Fibroblast of skin of abdomen (primary cell): ENCODE measurements around the gene DAB2IP.

Source experiments
- DNase-seq: peaks from one replicate; pipeline ENCODE4 v3.0.0-alpha.2; 2013

Gene DAB2IP

DNA sequence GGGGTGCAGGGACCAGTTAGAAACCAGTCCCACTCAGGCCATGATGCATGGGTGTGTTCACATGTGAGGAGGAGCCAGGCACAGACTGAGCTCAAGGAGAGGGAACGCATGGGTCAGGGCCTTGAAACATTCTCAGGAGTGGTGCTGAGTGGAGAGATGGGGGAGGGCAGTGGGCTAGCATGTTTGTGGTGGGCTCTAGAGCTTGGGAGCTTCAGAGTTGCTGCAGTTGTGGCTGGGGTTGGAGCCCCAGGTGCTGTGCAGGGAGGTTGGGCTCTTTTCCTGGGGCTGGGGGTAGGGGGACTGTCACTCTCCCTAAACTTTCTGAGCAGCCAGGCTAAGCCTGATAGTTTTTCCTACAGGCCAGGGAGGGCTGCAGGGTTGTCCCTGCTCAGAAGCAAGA lies 95.4 kb downstream of the DAB2IP start:
- DNase-seq, result no peak

DNA sequence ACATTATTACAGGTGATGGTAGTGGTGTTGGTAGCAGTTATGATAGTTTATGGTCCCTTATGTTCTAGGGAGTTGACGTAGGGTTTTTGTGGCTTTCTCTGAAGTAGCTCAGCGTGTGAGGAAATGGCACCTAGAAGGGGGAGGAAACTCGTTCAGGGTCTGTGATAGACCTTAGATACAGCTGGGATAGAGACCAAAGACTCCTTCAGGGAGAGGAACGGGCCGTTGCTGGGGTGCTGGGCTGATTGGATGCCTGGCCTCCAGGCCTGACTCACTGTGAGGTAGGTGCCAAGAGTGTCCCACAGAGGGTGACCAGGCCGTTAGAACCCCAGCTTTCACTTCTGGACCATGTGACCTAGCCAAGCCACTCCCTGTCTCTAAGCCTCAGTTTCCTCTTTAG lies 96.6 kb downstream of the DAB2IP start:
- DNase-seq, result no peak

DNA sequence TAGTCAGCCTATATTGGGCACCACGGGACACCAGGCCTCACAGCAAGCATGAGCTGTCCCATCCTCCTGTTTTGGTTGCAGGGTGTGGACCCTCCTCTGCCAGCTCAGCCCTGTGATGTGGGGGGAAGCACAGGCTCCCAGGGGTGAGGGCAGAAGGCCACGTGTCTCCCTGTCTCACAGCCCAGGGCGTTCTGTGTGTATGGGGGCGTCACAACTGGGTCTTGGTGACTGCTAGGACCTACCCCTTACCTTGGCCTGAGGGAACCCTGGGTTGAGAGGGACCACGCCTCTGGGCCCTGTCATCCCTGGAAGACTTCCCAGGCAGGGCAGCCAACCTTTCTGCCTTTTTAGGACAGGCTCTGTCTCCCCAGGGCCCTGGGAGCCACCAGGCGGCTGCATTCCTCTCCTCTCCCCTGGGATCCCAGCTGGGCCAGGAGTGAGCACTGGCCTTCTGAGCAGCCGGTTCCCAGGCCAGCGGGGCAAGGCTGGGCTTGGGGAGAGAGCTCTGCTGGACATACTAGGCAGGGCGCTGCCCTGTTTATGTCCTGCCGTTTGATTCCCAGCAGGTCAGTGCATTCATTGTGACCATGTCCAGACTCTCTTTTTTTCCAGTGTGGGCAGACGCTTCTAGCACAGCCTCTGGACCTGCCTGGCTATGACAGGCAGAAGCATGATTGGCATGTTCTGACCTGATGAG lies 97.4 kb downstream of the DAB2IP start:
- DNase-seq, result no peak

DNA sequence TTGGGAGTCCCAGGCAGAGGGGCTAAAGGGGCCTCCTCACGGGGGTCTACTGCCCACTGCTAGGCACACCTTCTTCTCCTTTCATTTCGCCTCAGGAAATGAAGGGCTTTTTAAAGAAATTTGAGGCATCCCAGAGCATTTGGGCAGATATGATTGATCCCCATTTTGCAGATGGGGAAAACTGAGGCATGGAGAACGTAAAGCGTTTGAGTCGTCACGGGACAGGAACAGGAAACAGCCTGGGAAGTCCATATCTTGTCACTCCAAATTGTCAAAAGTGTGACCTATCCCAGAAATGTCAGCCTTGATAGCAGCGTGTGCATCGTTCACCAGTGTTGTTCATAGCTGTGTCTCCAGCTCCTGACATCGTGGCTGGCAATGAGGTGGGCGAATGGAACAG lies 98.2 kb downstream of the DAB2IP start:
- DNase-seq, result no peak

DNA sequence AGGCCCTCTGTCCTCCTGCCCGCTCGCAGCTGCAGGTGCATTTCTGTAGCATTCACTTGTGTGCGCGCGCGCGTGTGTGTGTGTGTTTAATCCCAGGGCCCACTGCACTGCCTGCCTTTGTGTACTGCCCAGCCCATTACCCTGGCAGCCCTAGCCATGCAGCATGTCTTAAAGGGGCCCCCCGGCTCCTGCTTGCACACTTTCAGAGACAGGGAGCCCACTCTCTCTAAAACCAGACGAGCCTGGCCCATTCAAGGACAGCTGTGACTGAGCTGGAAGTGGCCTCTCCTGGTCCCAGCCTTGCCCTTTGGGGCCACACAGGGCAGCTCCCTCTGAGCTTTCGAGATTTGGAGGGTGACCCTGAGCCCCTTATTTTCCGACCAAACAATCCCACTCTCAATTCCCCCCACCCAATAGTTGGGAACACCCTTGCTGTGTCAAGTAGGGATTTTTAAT lies 98.9 kb downstream of the DAB2IP start:
- DNase-seq, result no peak

DNA sequence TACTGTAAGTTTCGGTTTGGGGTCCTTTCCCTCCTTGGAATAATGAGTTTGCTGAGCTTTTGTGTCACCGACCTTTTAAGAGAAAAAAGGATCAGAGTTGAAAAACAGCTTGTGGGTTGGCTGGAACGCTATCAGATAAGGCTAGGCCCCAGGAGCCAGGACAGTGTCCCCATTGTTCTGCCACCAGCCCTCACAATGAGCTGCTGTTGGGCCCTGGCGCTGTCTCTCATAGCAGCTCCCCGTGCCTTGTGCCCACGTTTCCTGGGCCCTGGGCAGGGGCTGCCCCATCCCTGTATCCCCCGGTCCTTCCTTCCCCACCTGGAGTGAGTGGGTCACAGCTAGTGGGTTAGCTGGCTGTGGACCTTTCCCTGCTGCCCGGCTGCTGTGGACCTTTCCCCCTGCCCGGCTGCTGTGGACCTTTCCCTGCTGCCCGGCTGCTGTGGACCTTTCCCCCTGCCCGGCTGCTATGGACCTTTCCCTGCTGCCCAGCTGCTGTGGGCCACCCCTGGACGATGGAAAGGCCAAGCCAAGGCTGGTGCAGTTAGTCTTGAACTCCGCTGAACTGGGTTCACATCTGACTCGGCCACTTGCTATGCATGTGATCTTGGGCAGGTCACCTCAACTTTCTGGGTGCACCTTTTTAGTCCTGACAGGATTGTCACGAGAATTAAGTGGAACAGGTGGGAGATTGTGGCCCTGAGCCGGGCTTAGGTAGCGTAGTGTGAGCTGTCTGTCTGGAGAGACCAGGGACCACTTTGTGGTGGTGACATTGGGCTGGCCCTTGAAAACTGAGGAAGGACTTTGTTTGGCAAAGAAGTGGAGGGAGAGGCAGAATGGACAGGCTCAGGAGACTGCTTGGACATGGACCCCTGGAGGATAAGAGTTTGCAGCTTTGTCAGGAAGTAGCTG lies 99.5 kb downstream of the DAB2IP start:
- no peak for DNase-seq

DNA sequence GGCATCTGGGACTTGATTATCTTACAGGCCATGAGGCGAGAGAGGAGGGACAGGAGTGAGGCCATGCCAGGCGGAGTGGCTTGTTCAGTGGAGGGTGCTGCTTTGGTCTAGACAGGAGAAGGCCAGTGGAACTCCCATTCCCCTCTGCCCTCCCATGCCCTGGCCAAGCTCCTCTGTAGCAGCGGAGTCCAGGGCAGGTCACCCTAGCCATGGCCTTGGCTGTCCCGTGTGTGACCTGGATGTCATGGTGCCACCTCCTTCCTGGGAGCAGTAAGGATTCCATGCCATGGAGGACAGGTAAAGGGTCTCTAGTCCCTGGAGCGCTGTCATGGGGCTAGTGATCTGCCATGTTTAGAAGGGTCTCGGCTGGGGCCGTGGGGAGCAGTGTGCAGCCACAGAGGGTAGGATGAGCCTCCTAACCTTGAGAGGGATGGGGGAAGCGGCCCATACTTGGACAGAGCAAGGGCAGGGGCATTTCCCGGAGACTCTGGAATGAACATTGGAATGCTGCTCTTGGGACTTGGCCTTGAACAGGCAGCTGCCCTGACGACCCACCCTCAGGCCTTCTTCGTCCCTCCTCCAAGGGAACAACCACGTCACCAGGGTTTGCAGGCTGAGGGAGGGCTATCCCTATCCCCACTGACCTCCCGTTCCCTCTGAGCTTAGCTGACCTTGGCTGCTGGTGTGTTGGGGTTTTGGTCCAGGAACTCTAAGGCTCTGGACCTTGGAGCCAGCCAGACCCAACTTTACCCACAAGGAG lies 100.4 kb downstream of the DAB2IP start:
- no peak for DNase-seq

DNA sequence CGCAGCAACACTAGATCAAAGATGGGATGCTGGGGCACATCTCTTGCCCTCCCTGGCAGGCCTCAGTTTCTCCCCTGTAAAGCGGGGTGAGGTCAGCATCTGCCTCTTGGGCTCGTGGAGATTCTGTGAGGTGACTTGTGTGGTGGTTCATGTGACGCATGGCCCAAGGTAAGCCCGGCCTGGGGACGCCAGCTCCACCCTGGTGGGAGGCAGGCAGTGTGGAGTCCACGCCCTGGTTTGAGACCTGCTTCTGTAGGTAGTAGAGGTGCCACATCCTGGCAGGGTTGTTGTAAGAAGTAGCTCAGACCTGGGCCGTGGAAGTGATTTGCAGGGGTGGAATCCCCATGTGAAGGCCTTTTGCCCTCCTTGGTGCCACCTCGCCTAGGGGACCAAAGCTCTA lies 101.5 kb downstream of the DAB2IP start:
- no peak for DNase-seq

DNA sequence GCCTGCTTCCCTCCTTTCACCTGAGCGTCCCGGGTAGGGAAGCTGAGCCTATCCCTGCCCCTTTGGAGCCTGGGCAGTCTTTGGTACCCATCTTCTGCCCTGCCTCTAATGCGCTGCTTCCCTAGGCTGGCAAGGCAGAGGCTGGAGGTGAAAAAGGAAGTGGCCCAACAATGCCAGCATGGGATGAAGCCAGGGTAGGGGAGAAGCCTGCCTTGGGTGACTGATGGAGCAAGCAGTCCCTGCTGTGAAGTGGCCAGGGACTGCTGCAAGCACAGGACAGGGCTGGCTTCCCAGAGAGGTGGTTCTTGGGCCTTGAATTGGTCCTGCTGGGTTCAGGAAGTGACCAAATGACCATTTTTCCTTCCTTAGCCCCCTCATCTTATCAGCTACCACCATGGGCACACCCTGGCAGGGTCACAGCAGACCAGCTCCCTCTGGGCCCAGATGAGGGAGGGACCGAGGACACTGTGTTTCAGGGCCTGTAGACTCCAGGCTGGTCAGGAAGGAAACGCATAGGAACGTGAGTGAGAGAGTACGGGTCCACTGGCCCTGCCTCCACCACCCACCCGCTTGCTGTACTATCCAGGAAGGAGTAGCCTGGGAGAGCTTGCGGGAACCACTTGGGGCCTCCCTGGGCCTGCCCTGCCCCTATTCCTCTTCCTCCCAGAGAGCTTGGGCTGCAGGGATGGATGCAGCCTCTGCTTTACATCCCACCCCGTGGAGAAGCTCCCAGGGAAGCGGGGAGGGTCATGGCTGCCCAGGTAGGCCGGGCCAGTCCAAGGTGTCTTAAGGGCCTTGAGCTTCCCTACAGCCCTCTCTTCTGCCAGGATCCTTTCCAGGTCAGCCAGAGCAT lies 102.6 kb downstream of the DAB2IP start:
- DNase-seq, result no peak

DNA sequence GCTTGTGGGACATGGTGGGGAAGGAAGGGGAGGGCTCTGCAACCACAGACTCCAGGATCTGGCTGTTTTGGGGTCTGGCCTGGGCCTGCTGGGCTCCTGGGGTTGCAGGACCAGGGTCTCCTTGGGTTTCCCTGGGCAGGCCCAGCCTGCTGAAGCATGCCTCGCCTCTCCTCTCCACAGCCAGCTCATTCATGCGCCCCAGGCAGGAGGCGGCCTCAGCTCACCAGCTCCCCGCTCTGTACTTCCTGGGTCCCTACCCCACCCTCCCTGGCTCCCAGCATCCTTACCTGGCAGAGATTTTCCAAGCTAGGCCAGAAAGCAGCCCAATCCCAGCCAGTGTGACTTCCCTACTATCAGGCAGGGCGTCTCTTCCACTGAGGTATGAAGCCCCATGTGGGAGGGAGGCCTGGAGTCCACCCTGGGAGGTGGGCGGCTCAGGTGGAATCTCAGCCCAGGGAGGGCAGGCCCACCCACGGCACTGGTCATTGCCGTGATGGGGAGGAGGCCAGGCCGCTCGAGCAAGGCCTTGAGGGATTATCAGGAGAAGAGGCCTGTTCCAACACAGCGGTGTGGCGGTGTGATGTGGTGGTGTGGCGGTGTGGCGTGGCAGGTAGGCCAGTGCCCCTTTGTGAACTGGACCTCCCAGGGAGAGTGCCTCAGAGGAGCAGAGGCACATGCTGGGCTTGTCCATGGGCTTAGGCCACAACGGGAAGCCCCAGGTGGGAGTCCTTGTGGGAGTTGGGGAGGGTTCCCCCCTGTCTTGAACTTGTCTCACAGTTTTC lies 103.4 kb downstream of the DAB2IP start:
- DNase-seq, result no peak

DNA sequence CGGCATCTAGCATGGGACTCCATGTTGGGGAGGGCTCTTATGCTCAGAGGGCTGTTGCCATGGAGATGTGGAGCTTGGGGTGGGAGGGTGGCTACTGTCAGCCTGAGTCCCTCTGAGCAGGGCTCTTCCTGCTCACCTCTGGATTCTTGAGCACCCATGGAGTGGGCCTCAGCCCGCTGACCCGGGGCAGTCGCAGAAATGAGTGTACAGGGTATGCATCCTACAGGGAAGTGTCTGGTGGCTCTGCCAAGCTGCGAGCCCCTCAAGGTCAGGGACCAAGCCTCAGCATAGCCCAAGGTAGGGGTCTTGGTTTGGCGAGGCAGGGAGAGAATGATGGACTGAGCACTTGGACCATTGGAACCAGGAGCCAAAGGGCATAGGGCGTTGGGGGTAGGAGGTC lies 104.1 kb downstream of the DAB2IP start:
- no peak for DNase-seq

DNA sequence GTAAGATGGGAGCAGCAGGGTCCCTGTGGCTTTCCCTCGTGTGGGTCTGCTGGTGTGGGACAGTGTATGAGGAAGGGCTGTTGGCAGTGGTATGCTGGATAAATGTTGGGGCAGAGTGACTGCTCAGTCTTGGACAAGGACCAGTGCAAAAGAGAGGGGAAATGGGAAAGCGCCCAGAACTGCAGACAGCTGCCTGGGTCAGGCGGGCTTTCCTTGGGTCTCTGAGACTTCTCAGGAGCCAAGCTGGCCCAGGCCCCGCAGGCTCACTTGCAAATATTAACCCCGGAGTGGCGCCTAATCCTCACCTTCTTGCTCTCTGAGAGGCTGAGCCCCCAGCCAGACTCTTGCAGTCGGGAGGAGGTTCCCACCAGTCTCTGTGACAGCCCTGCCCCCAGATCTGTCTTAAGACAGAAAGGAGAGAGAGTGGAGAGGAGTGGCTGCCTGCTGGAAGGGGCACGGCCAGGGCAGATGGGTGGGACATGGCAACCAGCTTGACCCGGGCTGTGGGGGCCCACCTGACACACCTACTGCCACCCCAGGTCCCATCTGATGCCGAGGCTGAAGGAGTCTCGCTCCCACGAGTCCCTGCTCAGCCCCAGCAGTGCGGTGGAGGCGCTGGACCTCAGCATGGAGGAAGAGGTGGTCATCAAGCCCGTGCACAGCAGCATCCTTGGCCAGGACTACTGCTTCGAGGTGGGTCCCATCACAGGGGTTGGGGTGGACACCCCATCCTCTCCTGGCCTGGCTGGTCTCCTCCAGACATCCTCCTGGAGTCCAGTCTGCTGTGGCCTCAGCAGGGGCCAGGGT lies 105.2 kb downstream of the DAB2IP start:
- DNase-seq, result no peak

DNA sequence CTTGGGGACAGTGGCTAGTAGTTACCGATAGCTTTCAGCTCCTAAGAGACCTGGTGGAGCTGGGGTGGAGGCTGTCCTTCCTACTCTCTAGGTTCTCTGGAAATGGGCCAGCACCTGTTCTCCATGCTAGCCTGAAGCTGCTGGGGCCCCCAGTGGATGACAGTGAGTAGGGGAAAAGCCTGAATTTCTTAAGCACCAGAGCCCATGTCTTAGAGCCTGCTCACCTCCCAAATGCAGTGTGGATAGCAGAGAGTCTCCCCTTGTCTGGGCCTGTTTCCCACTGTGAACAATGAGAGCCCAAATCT lies 105.8 kb downstream of the DAB2IP start:
- no peak for DNase-seq

DNA sequence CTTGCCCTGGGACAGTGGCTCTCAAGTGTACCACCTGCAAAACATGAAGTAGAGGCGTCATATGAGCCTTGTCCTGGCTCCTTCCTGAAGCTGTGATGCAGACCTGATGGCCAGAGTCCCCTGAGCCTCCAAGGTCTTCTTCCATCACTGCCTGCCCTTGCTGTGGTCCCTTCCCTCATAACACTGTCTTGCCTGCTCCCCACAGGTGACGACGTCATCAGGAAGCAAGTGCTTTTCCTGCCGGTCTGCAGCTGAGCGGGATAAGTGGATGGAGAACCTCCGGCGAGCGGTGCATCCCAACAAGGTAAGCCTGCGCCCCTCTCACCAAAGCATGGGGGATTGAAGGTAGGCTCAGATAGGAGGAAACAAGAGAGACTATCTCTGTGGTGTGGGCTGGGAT lies 107.3 kb downstream of the DAB2IP start:
- no peak for DNase-seq

DNA sequence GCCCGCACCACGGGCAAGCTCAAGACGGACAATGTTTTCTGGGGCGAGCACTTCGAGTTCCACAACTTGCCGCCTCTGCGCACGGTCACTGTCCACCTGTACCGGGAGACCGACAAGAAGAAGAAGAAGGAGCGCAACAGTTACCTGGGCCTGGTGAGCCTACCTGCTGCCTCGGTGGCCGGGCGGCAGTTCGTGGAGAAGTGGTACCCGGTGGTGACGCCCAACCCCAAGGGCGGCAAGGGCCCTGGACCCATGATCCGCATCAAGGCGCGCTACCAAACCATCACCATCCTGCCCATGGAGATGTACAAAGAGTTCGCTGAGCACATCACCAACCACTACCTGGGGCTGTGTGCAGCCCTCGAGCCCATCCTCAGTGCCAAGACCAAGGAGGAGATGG lies 108.6 kb downstream of the DAB2IP start:
- no peak for DNase-seq

DNA sequence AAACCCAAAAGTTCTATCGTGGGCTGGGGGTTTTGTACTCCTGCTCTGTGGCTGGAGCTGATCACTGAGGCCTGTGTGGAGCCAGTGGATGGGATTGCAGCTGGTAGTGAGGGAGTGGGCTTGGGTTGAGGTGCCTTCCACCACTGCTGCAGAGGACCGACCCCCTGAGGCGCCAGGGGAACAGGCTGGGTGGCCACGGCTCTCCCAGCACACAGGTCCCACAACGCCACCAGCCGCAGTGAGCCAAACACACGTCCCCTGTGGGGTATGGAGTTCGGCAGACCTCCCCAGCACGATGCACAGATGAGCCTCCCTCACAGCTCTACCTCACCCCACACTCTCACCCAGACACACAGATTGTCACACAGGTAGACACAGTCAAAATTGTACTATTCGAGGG lies 109.1 kb downstream of the DAB2IP start:
- no peak for DNase-seq

DNA sequence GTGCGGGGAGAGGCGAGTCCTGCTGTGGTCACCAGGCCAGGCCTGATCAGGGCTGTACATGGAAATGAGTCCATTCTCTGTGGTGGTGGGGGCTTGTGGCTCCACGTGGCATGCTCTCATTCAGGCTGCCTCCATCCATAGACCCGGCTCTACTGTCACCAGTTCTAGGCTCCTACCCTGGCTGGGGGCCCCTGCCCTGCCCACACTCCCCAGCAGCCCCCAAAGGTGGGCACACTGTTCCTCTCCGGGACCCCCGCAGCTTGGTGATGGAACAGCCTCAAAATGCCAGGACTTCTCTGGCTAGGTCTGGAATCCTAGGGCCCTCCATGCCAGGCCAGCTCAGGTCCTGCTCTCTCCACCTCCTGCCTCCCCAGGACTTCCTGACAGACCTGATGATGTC lies 111.7 kb downstream of the DAB2IP start:
- no peak for DNase-seq

DNA sequence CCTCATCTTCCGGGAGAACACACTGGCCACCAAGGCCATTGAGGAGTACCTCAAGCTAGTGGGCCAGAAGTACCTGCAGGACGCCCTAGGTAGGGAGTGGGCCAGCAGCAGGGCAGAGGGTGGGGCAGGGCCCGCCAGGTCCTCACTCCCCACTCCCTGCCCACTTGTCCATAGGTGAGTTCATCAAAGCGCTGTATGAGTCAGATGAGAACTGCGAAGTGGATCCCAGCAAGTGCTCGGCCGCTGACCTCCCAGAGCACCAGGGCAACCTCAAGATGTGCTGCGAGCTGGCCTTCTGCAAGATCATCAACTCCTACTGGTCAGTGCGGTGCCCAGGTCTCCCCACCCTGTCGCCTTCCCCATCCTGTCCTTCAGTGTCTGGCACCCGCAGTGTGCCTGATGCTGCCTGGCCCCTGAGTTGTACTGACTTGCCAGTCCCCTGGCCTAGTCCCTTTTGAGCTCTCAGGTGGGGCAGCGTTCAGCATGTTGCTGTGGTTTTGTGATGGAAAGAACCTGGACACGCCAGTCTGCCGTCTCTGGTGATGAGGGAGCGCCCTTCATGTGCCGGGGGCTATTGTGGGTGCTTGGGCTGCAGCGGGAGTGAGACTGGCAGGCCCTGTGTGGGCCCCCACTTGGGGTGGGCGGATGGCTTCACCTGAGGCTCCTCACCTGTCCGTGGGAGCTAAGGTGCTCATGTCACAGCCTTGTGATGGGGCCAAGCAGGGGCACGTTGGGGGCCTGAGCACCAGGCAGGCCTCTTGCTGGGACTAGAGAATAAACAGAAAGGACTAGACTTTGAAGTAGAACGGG lies 112.3 kb downstream of the DAB2IP start:
- DNase-seq, result no peak

DNA sequence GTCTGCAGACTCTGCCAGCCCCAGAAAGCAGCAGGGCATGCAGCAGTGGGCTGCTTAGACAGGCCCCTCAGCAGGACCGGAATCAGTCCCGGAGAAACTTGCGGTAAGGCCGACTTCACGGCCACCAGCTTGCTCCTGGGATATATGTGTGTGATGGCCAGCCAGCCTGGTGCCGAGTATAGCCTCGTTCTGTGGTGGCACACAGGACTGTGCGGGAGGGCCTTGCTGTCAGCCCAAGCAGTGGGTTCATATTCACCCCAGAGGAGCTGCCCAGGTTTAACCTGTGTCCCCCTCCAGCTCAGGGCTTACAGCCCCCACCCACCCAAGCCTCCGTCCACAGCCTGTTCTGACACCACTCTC lies 112.9 kb downstream of the DAB2IP start:
- DNase-seq, result no peak
